ENCODE results near the gene GTPBP4. TPM values are rescaled to one million over a fixed set of nuclear protein-coding genes. Genes with fewer than 3 reads are reported as not detected.

Gene GTPBP4
- total and polyA plus RNA-seq, 2 of the 13 experiments (the other 11 are each of a cell fraction or from before 2014, with no cell fraction given), result 24.1 to 85.5 TPM

- ChIA-PET CTCF (ENCODE audit: low intra/inter-chr PET ratio, low total read pairs) (no interaction called here), POLR2A (interaction anchor here (0.7 to 2.8 kb wide), 5 partner anchors 9 to 45 kb away, joined by 3 to 8 read pairs (median 3); partner anchors contain the start of genes GTPBP4 and IDI1)
- in situ Hi-C loops (cut with HindIII; ENCODE audit: extremely low pct_ligation_motif_present, low pct_unique_long_range_greater_than_20kb) (no loop called here), intact Hi-C loops (cut with micrococcal nuclease; ENCODE audit: unreplicated experiment) (no loop called here)
- Histone ChIP-seq H3K9ac (ENCODE audit: insufficient read depth, low read depth, low read length) (no peak overlapping the region), H3K4me3 (replicated peaks in 1 of 3; ENCODE audit: insufficient read depth in 1 of 3, low read depth in 2 of 3, low read length in 3 of 3) (no peak overlapping the region), H3K9me3 (ENCODE audit: low read length) (no peaks in the 10 kb centered on the region; the same call in 1 of the 2 replicates), H3K27ac (ENCODE audit: extremely low read length, insufficient read depth, low read length) (no peak overlapping the region), H4K20me1 (ENCODE audit: insufficient read depth, low read length) (no peaks in the 10 kb centered on the region), H3K27me3 (ENCODE audit: control insufficient read depth in 1 of 2, insufficient read depth in 2 of 2, low read length in 2 of 2) (no peaks in the 10 kb centered on the region), H3K36me3 (replicated peaks in 1 of 2; ENCODE audit: control insufficient read depth in 1 of 2, insufficient read depth in 2 of 2, low read length in 2 of 2) (peaks cover 37 to 96% of the 10 kb centered on the region in 2 experiments), H3K4me1 (ENCODE audit: insufficient read depth, low read length) (no peaks in the 10 kb centered on the region; the same call in 1 of the 2 replicates), H3K4me2 (ENCODE audit: low read depth, low read length) (no peak overlapping the region), H3K79me2 (ENCODE audit: insufficient read depth, low read length) (peaks cover 21% of the 10 kb centered on the region), H2AFZ (ENCODE audit: low read length) (no peak overlapping the region)
- no peak for DNase-seq (ENCODE audit: low spot score)
- ATAC-seq, result peak; percentile 49
- no peak for FAIRE-seq
- WGBS (ENCODE audit: low lambda C conversion rate), result 81% methylated on average over 4 of the region's 9 CpGs
- BruUV-seq (replicated peaks), result no TSS peak
- TF ChIP-seq CERS6 (CRISPR knock-in tag; IDR thresholded peaks at IDR 0.05) (no peak), ZNF724P (CRISPR knock-in tag; IDR thresholded peaks at IDR 0.05; ENCODE audit: borderline replicate concordance) (no peak), AFF4 (CRISPR knock-in tag; IDR thresholded peaks at IDR 0.05) (no peak), TGIF2 (CRISPR knock-in tag; IDR thresholded peaks at IDR 0.05) (no peak), SP5 (CRISPR knock-in tag; IDR thresholded peaks at IDR 0.05; ENCODE audit: borderline replicate concordance, low read depth) (no peak), CENPT (CRISPR knock-in tag; IDR thresholded peaks at IDR 0.05; ENCODE audit: low read depth) (no peak), ZNF740 (CRISPR knock-in tag; IDR thresholded peaks at IDR 0.05) (no peak), ZNF670 (CRISPR knock-in tag; IDR thresholded peaks at IDR 0.05; ENCODE audit: borderline replicate concordance) (no peak), USF2 (IDR thresholded peaks at IDR 0.05; ENCODE audit: low read depth, low read length) (no peak), USF2 (CRISPR knock-in tag; IDR thresholded peaks at IDR 0.05; ENCODE audit: borderline replicate concordance) (no peak), ZNF543 (CRISPR knock-in tag; IDR thresholded peaks at IDR 0.05) (no peak)
- TF ChIP-seq, protein P1, sequence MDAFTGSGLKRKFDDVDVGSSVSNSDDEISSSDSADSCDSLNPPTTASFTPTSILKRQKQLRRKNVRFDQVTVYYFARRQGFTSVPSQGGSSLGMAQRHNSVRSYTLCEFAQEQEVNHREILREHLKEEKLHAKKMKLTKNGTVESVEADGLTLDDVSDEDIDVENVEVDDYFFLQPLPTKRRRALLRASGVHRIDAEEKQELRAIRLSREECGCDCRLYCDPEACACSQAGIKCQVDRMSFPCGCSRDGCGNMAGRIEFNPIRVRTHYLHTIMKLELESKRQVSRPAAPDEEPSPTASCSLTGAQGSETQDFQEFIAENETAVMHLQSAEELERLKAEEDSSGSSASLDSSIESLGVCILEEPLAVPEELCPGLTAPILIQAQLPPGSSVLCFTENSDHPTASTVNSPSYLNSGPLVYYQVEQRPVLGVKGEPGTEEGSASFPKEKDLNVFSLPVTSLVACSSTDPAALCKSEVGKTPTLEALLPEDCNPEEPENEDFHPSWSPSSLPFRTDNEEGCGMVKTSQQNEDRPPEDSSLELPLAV (CRISPR knock-in tag; conservative IDR thresholded peaks at IDR 0.05; ENCODE audit: low read depth), result no peak
- TF ChIP-seq, protein P2, sequence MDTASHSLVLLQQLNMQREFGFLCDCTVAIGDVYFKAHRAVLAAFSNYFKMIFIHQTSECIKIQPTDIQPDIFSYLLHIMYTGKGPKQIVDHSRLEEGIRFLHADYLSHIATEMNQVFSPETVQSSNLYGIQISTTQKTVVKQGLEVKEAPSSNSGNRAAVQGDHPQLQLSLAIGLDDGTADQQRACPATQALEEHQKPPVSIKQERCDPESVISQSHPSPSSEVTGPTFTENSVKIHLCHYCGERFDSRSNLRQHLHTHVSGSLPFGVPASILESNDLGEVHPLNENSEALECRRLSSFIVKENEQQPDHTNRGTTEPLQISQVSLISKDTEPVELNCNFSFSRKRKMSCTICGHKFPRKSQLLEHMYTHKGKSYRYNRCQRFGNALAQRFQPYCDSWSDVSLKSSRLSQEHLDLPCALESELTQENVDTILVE (CRISPR knock-in tag; IDR thresholded peaks at IDR 0.05), result no peak
These were observed 15.8 kb downstream of the GTPBP4 start for GRCh38 chr10:1003884-1004670.

Data from HepG2 (cell line).